HG03342 (cell line): ENCODE data around the gene FURIN.

Source experiments
- ATAC-seq: cut with Tn5 transposase; IDR thresholded peaks from one replicate; pipeline ENCODE4 v1.9.1; 2021; ENCODE audit warnings: mild to moderate bottlenecking, moderate library complexity; ENCODE audit not compliant: unreplicated experiment

Gene FURIN

DNA sequence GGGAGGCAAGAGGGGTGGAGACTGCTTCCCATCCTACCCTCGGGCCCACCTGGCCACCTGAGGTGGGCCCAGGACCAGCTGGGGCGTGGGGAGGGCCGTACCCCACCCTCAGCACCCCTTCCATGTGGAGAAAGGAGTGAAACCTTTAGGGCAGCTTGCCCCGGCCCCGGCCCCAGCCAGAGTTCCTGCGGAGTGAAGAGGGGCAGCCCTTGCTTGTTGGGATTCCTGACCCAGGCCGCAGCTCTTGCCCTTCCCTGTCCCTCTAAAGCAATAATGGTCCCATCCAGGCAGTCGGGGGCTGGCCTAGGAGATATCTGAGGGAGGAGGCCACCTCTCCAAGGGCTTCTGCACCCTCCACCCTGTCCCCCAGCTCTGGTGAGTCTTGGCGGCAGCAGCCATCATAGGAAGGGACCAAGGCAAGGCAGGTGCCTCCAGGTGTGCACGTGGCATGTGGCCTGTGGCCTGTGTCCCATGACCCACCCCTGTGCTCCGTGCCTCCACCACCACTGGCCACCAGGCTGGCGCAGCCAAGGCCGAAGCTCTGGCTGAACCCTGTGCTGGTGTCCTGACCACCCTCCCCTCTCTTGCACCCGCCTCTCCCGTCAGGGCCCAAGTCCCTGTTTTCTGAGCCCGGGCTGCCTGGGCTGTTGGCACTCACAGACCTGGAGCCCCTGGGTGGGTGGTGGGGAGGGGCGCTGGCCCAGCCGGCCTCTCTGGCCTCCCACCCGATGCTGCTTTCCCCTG, 13.8 kb downstream of the FURIN start:
- no peak for ATAC-seq

DNA sequence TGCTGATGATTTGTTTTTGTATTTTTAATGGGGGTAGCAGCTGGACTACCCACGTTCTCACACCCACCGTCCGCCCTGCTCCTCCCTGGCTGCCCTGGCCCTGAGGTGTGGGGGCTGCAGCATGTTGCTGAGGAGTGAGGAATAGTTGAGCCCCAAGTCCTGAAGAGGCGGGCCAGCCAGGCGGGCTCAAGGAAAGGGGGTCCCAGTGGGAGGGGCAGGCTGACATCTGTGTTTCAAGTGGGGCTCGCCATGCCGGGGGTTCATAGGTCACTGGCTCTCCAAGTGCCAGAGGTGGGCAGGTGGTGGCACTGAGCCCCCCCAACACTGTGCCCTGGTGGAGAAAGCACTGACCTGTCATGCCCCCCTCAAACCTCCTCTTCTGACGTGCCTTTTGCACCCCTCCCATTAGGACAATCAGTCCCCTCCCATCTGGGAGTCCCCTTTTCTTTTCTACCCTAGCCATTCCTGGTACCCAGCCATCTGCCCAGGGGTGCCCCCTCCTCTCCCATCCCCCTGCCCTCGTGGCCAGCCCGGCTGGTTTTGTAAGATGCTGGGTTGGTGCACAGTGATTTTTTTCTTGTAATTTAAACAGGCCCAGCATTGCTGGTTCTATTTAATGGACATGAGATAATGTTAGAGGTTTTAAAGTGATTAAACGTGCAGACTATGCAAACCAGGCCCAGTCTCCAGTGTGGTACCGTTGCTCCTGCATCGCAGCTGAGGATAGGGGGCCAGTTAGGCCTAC, 14.6 kb downstream of the FURIN start:
- no peak for ATAC-seq

DNA sequence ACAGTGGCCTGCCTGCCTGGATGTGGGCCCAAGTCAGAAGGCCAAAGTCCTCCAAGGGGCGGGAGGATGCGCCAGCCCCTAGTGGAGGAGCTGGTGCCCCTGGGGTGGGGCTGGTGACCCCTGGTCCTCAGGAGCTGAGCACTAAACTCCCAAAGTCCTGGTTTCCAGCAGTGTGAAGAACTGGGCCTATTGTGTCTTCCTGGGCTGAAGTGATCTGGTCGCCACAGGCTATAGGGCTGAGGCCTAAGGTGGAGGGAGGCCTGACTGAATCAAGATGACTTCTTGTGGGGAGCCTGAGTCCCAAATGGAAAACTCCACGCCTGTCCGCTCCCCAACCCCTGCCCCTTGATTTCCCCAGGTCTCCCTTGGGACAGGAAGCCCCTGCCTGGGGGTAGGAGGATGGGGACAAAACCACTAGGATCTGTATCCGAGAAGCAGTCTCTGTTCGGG, 15.2 kb downstream of the FURIN start:
- ATAC-seq: no peak

DNA sequence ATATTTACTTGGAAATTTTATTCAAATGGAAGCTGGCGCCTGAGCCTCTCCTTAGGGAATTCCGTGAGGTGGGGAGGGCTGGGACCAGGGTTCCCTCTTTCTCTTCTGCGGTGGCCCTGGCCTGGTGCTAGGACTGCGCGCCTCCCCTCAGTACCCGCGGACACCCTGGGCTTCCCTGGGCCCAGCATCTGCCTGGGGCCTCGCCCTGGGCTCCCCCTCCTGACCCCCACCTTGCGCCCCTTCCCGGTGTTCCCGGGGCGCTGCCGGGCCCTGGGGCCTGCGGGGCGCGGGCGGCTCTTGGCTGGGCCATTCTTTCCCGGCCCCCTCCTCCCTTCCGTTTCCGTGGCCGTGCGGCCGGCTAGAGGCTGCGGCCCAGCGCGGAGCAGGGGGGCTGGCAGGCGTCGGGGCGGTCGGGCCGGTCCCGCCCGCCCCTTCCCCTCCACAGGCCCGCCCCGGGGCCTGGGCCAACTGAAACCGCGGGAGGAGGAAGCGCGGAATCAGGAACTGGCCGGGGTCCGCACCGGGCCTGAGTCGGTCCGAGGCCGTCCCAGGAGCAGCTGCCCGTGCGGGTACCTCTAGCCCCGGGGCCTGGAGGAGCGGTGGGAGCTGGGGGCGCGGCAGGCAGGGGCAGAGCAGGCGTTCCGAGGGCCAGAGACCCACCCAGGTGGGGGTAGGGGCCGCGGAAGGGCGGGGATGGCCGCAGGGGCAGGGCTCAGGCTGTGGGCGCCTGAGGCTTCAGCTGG, 15.8 kb downstream of the FURIN start, which contains the start of gene FES:
FES (plus strand) TSS at position 529 of the 743 bp plus-strand sequence. CDS start 542 bp downstream, outside the sequence.
- ATAC-seq: no peak

DNA sequence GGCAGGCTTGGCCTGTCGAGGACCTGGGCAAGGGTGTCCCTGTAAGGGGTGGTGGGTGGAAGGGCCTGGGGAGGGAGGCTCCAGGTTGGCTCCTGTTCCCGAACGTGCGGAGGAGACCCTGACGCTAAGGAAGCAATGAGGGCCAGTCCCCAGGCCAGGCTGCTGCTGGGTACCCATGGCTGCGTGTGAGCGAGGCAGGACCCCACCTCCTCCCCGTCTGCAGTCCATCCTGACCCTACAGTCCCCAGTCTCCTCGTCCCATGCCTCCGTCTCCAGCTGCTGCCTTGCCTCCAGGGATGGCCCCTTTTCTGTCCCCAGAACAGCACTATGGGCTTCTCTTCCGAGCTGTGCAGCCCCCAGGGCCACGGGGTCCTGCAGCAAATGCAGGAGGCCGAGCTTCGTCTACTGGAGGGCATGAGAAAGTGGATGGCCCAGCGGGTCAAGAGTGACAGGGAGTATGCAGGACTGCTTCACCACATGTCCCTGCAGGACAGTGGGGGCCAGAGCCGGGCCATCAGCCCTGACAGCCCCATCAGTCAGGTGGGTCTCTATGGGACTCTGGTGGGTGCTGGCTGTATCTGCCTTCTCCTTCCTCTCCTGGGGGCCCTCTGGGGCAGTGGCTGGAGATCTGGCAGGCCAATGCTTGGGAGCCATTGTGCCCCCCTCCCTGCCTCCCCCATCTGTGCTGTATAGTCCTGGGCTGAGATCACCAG, 16.5 kb downstream of the FURIN start:
- no peak for ATAC-seq

DNA sequence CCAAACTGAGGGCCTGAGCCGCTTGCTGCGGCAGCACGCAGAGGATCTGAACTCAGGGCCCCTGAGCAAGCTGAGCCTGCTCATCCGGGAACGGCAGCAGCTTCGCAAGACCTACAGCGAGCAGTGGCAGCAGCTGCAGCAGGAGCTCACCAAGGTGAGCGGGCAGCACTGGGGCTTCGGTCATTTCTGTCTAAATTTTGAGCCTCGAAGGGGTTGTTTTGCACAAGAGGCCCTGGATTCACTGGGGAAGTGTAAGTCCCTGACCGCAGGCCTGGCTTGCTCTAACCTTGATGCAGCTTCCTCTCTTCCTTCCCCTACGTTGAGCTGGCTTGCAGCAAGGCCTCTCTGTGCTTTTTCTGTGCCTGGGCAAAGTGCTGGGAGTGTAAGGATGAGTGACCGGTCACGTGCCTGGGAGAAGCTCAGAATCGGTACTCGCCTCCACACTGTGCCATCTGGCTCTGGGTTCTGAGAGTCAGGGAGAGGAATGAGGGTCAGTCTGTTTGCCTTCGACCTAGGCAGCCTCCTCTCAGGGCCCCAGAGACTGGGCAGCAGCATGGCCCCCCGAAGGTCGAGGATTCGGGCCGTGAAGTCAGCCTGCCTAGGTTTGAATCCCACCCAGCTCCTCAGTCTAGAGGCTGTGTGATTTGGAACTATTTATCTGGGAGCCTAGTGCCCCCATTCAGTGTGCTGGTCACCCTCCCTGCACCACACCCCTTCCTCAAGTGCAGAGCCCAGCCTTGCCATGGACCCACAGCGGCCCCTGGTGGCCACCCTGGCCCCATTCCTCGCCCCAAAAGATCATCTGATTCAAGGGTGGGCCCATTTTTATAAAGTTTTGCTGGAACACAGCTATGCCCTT, 17.3 kb downstream of the FURIN start:
- peak; percentile 46 for ATAC-seq

DNA sequence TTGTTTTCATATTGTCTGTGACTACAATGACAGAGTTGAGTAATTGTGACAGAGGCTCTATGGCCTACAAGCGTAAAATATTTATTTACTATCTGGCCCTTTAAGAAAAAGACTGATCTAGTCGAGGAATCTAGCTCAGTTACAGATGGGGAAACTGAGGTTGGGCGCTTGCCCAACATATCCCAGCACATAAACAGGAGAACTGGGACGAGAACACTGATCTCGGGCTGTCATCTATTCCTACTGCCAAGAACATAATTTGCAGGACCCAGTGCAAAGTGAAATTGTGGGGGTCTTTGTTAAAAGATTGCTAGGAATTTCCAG, 17.9 kb downstream of the FURIN start:
- no peak for ATAC-seq

DNA sequence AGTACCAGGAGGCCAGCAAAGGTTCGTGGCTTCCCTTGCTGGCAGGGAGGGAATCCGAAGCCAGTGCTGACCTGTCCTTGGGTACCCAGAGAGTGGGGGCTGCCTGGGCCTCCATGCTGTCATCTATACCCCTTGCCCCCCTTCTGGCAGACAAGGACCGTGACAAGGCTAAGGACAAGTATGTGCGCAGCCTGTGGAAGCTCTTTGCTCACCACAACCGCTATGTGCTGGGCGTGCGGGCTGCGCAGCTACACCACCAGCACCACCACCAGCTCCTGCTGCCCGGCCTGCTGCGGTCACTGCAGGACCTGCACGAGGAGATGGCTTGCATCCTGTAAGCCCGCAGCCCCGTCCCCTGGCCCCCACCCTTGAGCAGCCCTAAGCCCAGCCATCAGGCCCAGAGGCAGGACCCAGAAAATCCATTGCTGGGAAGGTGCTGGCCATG, 18.7 kb downstream of the FURIN start:
- ATAC-seq: no peak

DNA sequence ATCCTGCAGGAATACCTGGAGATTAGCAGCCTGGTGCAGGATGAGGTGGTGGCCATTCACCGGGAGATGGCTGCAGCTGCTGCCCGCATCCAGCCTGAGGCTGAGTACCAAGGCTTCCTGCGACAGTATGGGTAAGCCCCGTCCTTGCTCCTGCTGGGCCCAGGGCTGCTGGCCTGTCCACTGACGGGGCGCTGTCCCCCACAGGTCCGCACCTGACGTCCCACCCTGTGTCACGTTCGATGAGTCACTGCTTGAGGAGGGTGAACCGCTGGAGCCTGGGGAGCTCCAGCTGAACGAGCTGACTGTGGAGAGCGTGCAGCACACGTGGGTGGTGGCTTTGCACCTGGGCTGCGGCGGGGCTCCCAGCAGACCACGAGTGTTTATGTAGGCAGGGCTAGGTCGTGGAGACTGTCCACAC, 20.9 kb downstream of the FURIN start:
- no peak for ATAC-seq

DNA sequence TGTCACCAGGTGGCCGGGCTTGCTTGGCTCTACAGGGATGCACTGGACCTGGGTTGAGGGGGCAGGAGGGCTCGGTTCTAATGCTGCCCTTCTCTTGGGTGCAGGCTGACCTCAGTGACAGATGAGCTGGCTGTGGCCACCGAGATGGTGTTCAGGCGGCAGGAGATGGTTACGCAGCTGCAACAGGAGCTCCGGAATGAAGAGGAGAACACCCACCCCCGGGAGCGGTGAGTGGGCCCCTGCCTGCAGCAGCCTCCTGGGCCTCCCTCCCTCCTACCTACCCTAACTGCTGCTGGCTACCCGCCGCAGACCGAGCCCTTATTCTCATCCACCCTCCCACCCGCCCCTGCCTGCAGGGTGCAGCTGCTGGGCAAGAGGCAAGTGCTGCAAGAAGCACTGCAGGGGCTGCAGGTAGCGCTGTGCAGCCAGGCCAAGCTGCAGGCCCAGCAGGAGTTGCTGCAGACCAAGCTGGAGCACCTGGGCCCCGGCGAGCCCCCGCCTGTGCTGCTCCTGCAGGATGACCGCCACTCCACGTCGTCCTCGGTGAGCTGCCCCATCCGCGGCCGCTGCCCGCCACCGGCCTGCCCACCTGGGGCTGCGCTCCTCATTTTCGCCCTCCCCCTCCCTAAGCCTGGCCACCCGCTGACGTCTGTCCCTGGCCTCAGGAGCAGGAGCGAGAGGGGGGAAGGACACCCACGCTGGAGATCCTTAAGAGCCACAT, 21.5 kb downstream of the FURIN start:
- no peak for ATAC-seq

DNA sequence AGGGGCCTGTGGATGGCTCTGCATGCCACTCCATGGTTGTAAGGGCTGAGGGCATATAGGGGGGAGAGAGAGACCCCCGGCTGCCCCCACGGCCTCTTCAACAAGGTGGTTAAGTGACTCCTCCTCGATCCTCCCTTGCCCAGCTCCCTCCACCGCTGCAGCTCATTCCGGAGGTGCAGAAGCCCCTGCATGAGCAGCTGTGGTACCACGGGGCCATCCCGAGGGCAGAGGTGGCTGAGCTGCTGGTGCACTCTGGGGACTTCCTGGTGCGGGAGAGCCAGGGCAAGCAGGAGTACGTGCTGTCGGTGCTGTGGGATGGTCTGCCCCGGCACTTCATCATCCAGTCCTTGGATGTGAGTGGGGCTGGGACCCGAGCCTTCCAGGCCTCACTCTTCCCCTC, 22.5 kb downstream of the FURIN start:
- no peak for ATAC-seq

DNA sequence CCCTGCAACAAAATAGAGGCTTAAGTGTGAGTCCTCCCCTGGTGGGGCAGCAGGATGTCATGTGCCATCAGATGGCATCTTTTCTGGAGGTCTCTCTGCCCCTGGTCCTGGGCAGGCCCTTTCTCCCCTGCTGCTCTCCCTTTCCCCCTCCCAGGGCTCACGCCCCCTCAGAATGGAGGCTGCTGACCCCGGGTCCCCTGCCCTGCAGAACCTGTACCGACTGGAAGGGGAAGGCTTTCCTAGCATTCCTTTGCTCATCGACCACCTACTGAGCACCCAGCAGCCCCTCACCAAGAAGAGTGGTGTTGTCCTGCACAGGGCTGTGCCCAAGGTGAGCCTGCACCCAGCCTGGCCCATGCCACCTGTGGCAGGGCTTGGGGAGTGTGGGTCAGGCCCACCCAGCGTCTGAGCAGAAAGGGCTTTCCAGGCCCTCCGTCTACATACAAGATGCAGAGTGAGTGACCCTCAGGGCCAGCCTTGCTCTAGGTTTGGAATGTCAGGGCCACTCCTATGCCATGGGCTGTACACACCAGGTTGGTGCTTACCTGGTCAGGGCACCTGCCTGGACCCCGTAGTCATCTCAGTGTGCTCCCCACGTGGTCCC, 23.1 kb downstream of the FURIN start:
- no peak for ATAC-seq

DNA sequence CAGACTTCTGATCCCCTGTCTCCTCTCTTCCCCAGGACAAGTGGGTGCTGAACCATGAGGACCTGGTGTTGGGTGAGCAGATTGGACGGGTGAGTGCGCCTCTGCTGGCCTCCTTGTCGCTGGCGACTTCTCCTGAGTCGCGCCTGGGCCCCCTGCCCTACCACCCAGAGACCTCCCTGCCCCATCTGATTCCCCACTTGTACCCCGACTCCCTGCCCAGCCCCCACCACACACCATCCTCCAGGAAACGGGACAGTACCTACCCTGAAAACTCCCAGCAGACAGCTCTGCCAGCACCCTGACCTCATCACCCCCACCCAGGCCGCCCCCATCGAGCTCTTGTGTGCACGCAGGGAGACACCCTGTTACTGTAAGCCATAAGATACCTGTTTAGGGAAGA, 23.6 kb downstream of the FURIN start:
- ATAC-seq: no peak

DNA sequence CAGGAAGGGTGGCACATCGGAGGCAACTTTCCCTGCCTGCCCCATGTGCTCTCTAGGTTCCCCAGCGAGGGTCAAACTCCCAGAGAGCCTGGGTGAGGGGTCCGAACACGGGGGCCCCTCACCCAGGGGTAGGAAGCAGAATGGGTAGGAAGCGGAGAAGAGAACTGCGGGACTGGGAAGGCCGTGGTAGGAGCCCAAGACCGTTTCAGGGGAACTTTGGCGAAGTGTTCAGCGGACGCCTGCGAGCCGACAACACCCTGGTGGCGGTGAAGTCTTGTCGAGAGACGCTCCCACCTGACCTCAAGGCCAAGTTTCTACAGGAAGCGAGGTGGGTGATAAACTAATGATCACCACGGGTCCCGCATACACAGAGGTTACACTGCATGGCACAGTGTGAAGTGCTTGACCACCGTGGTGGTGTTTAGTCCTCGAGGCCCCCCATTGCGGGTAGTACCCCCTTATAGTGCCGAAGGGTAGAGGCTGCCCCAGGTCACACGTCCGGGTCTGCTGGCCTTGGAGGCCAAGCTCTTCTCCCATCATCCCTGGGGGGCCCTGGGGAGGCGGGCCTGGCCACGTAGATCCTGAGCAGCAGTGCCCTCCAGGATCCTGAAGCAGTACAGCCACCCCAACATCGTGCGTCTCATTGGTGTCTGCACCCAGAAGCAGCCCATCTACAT, 24.2 kb downstream of the FURIN start:
- ATAC-seq: no peak

DNA sequence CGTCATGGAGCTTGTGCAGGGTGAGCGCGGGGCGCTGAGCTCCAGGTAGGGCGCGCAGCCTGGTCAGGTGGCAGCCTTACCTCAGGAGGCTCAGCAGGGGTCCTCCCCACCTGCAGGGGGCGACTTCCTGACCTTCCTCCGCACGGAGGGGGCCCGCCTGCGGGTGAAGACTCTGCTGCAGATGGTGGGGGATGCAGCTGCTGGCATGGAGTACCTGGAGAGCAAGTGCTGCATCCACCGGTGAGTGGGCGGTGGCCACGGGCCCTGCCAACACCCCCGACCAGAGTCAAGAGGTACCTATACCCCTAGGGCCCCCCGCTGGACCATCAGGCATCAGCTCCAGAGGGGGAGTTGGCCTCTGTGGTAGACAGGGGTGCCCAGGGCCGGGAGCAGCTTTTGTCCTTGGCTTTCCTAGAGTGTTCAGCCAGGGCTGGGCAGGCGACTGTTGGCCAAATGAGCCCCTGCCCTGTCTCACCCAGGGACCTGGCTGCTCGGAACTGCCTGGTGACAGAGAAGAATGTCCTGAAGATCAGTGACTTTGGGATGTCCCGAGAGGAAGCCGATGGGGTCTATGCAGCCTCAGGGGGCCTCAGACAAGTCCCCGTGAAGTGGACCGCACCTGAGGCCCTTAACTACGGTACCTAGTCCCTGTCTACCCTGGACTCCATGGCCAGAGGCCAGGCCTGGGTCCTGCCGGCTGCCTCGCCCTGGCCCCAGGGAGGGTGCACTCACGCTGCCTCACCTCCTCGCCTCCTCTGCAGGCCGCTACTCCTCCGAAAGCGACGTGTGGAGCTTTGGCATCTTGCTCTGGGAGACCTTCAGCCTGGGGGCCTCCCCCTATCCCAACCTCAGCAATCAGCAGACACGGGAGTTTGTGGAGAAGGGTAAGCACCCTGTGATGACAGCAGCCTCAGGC, 25.0 kb downstream of the FURIN start:
- no peak for ATAC-seq

DNA sequence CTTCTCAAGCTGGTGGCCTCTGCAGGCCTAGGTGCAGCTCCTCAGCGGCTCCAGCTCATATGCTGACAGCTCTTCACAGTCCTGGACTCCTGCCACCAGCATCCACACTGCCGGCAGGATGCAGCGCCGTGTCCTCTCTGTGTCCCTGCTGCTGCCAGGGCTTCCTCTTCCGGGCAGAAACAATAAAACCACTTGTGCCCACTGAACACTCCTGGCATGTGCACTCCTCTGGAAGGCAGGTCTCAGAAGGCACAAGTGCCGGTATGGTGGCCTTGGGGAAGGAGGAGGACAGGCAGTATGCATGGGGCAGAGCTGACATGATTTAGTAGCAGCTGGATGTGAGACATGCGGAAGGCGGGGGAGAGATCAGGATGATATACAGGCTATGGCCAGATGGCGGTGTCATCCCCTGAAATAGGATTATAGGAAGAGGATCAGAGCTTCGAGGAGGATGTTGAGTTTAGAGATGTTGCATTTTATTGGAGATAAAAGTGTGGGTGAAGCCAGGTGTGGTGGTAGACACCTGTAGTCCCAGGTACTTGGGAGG, 27.3 kb downstream of the FURIN start:
- no peak for ATAC-seq

DNA sequence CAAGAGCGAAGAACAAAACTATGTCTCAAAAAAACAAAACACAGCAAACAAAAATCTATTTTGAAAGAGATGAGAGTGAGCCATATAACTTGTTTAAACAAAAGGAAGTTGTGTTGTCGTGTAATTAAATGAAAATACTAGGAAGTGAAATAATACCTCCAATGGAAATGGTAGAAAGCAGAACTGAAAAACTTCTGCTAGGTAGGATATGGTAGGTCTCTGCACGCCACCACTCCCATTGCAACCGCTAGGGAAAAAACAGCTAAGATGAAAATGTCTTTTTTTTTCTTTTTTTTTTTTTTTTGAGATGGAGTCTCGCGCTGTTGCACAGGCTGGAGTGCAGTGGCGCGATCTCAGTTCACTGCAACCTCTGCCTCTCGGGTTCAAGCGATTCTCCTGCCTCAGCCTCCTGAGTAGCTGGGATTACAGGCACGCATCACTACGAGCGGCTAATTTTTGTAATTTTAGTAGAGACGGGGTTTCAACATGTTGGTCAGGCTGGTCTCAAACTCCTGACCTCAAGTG, 28.8 kb downstream of the FURIN start:
- ATAC-seq: peak; percentile 59
